GM12878 (cell line): Measurements from ENCODE around the gene TMEM63C. TPM values are rescaled to one million over a fixed set of nuclear protein-coding genes. Genes with fewer than 3 reads are reported as not detected.

Experiments used
- ATAC-seq: fragments of 200-7000 bp; cut with Tn5 transposase; 3 replicates; pipeline ENCODE4 v1.9.1; 2020; ENCODE audit warnings: mild to moderate bottlenecking, moderate library complexity
- BruUV-seq: library from RNA; stranded (reverse); fragments of 400-500 nt; replicated peaks from 2 replicates; lab custom pipeline; 2021; lab: Mats Ljungman, UMichigan
- CTCF ChIA-PET: fragments of 300-600 bp; sonication (Branson Sonifier 250); formaldehyde crosslinking; extraction: SDS; loops from one replicate; lab custom pipeline; 2021; ENCODE audit warnings: inconsistent platforms; lab: Yijun Ruan, JAX
- POLR2A ChIA-PET: fragments of 350-600 bp; formaldehyde crosslinking; extraction: SDS; loops from one replicate; lab custom pipeline; 2021; ENCODE audit warnings: inconsistent platforms; lab: Charles Lee
- RAD21 ChIA-PET: fragments of 300-600 bp; sonication (Branson Sonifier 250); formaldehyde crosslinking; loops from one replicate; lab custom pipeline; 2023; ENCODE audit warnings: antibody characterized with exemption; ENCODE audit not compliant: unreplicated experiment; lab: Charles Lee
- SMC1A ChIA-PET: fragments of 300-600 bp; sonication (Branson Sonifier 250); formaldehyde crosslinking; loops from one replicate; lab custom pipeline; 2023; ENCODE audit not compliant: unreplicated experiment, uncharacterized antibody; lab: Charles Lee
- DNase-seq: peaks from one replicate; pipeline ENCODE4 v3.0.0-alpha.2; 2011; ENCODE audit warnings: low read depth, low spot score
- FAIRE-seq: peaks from 3 replicates; lab custom pipeline; 2011; peaks lifted over from hg19 to GRCh38; lab: Jason Lieb, UNC
- H2AFZ ChIP-seq: 2 replicates; pipeline ENCODE4 v1.6.0; 2011; ENCODE audit warnings: low read depth, low read length, control low read depth; ENCODE audit not compliant: control insufficient read depth
- H3K27ac ChIP-seq: 2 replicates; pipeline ENCODE4 v1.5.1; 2011; ENCODE audit warnings: control low read depth; ENCODE audit not compliant: control insufficient read depth, insufficient read depth
- H3K27me3 ChIP-seq, 2 experiments: replicated peaks in 1 of 2; 2 replicates each; pipeline versions ENCODE4 v1.6.0 to v1.6.1; 2011; ENCODE audit warnings: low read length in 1 of 2; ENCODE audit not compliant: control insufficient read depth in 2 of 2, insufficient read depth in 2 of 2
- H3K36me3 ChIP-seq, 2 experiments: 2 replicates each; pipeline ENCODE4 v1.5.1; 2011; ENCODE audit warnings: low read length in 1 of 2; ENCODE audit not compliant: control insufficient read depth in 2 of 2, insufficient read depth in 2 of 2
- H3K4me1 ChIP-seq: 2 replicates; pipeline ENCODE4 v1.6.1; 2011; ENCODE audit warnings: mild to moderate bottlenecking, low read length, moderate library complexity, mixed read lengths; ENCODE audit not compliant: control insufficient read depth, insufficient read depth
- H3K4me2 ChIP-seq: 2 replicates; pipeline ENCODE4 v1.6.0; 2011; ENCODE audit warnings: control low read depth; ENCODE audit not compliant: control insufficient read depth, insufficient read depth
- H3K4me3 ChIP-seq: fragments of 200-600 bp; sonication (generic); 2 replicates; pipeline ENCODE4 v1.5.1; 2016
- H3K79me2 ChIP-seq: 2 replicates; pipeline ENCODE4 v1.6.0; 2011; ENCODE audit warnings: low read length; ENCODE audit not compliant: control insufficient read depth, insufficient read depth
- H3K9ac ChIP-seq: 2 replicates; pipeline ENCODE4 v1.8.0; 2011; ENCODE audit warnings: low read length, control low read depth, mixed read lengths; ENCODE audit not compliant: control insufficient read depth, insufficient read depth
- H3K9me3 ChIP-seq: replicated peaks from 3 replicates; pipeline ENCODE4 v1.5.1; 2011; ENCODE audit warnings: mild to moderate bottlenecking, low read length; ENCODE audit not compliant: control insufficient read depth, insufficient read depth
- H4K20me1 ChIP-seq: 2 replicates; pipeline ENCODE4 v1.6.0; 2011; ENCODE audit not compliant: control insufficient read depth, insufficient read depth
- BHLHE40 ChIP-seq, 2 experiments: fragments of 450-650 bp in 1 of 2; IDR thresholded peaks; 2 replicates each; pipeline ENCODE4 v1.6.1; 2011 to 2017; ENCODE audit warnings: low read depth in 2 of 2, borderline replicate concordance in 1 of 2, improper control_type of control experiment in 1 of 2, low read length in 1 of 2, mild to moderate bottlenecking in 1 of 2
- CUX1 ChIP-seq: IDR thresholded peaks from 2 replicates; pipeline ENCODE4 v1.6.1; 2012; ENCODE audit warnings: improper control_type of control experiment, low read depth, low read length; ENCODE audit not compliant: insufficient replicate concordance
- MXI1 ChIP-seq: fragments of 150-350 bp; IDR thresholded peaks from 2 replicates; pipeline ENCODE4 v1.6.1; 2011; ENCODE audit warnings: low read depth, mild to moderate bottlenecking, inconsistent platforms, low read length, improper control_type of control experiment
- RAD21 ChIP-seq: IDR thresholded peaks from 2 replicates; pipeline ENCODE4 v1.6.1; 2011; ENCODE audit warnings: mild to moderate bottlenecking, low read depth, low read length, moderate library complexity; ENCODE audit not compliant: insufficient read depth
- RB1 ChIP-seq: fragments of 450-650 bp; formaldehyde crosslinking; IDR thresholded peaks from 2 replicates; pipeline ENCODE4 v1.6.1; 2017; ENCODE audit warnings: mild to moderate bottlenecking, borderline replicate concordance
- RCOR1 ChIP-seq: conservative IDR thresholded peaks from 2 replicates; pipeline ENCODE4 v1.6.1; 2012; ENCODE audit warnings: low read depth, low read length, improper control_type of control experiment
- REST ChIP-seq: IDR thresholded peaks from 2 replicates; pipeline ENCODE4 v1.6.1; 2012; ENCODE audit warnings: mild to moderate bottlenecking, low read depth, low read length
- TCF12 ChIP-seq: IDR thresholded peaks from 2 replicates; pipeline ENCODE4 v1.6.1; 2011; ENCODE audit warnings: low read depth, mild to moderate bottlenecking, low read length
- WGBS: methylation state at CpG from one replicate; pipeline ENCODE4 v1.1.6; 2016; ENCODE audit warnings: low lambda C conversion rate; ENCODE audit not compliant: insufficient replicate concordance, insufficient coverage; ENCODE audit errors: missing lambda C conversion rate; 5-methylcytosine and 5-hydroxymethylcytosine counted together
- in situ Hi-C: fragments of 300-500 bp; cut with MboI; formaldehyde crosslinking; loops from 9 replicates; pipeline ENCODE4 v1.14.3; 2018; ENCODE audit warnings: mixed read lengths
- intact Hi-C: fragments of 100-400 bp; cut with micrococcal nuclease; formaldehyde crosslinking; loops from one replicate; pipeline ENCODE4 v1.14.2; 2022; ENCODE audit not compliant: unreplicated experiment
- polyA plus RNA-seq, 11 experiments: library from polyadenylated mRNA; depleted of rRNA in 4 of 11; unstranded in 6 of 11; stranded (reverse) in 5 of 11; fragments of >200 nt; fragmentation: Nextera tagmentation in 4 of 11; fragmentation: Illumina TruSeq in 1 of 11; extraction: Ambion mirVana in 4 of 11; extraction: Trizol in 1 of 11; gene quantifications; 1 replicate in 1 of 11; 2 replicates in 10 of 11; pipeline versions ENCODE4 v1.2.1 to v1.2.3, GENCODE V29; 2011 to 2016; ENCODE audit warnings: inconsistent platforms in 2 of 11, missing spikeins in 2 of 11, low read depth in 1 of 11
- total RNA-seq, 4 experiments: library from RNA; depleted of rRNA in 3 of 4; stranded (reverse); fragments of >200 nt in 3 of 4; fragmentation: Illumina TruSeq in 1 of 4; extraction: Trizol in 1 of 4; gene quantifications; 2 replicates each; pipeline versions ENCODE4 v1.2.1 to v1.2.3, GENCODE V29; 2013 to 2021

Gene TMEM63C
- total and polyA plus RNA-seq, 10 of the 15 experiments (the other 5 are each of a cell fraction or from before 2014, with no cell fraction given), result 0.06 to 1.3 (median 0.39) TPM; not detected in 4

- H3K9me3 ChIP-seq, result no peaks in the 10 kb centered on the region
- ATAC-seq (peak; percentile 92), FAIRE-seq (peak; percentile 23), DNase-seq (no peak)
- 44% methylated on average over 22 of the region's 22 CpGs for WGBS
- H3K4me2 ChIP-seq, result no peak overlapping the region
- ChIA-PET SMC1A (interaction anchor here (1.1 to 2.4 kb wide), 4 partner anchors 10 to 63 kb away, joined by 3 to 5 read pairs (median 4); no protein-coding TSS in a partner anchor), CTCF (interaction anchor here (0.8 to 4.0 kb wide), 8 partner anchors 10 to 261 kb away, joined by 3 to 30 read pairs (median 8); no protein-coding TSS in a partner anchor), RAD21 (interaction anchor here (0.9 to 1.5 kb wide), 3 partner anchors 35 to 261 kb away, joined by 4 to 6 read pairs (median 4); partner anchors contain the start of gene CIPC), POLR2A (no interaction called here)
- no peaks in the 10 kb centered on the region for H3K36me3 ChIP-seq
- H3K27me3 ChIP-seq, result peaks cover 11 to 13% of the 10 kb centered on the region in 2 experiments
- peak; percentile 98 for TF ChIP-seq REST
- TF ChIP-seq RB1, result no peak
- 0 out of 2 replicates have a peak, but pooled peaks have one; percentile 8 for TF ChIP-seq TCF12
- 0 out of 2 replicates have a peak, but pooled peaks have one; percentile 36 for TF ChIP-seq MXI1
- 0 out of 2 replicates have a peak, but pooled peaks have one; percentile 46 for TF ChIP-seq RCOR1
- no peak for TF ChIP-seq CUX1
- TF ChIP-seq BHLHE40 (IDR thresholded peaks at IDR 0.05; ENCODE audit: borderline replicate concordance in 1 of 2, low read depth in 2 of 2, low read length in 1 of 2), result peak; percentile 65 to 81; a peak in 3 of 4 replicates
- TF ChIP-seq RAD21, result no peak
- intact Hi-C loops (no loop called here), in situ Hi-C loops (no loop called here)
- no TSS peak for BruUV-seq
- no peak overlapping the region for H3K4me3 ChIP-seq
- H3K9ac ChIP-seq, result no peak overlapping the region
- no peaks in the 10 kb centered on the region for H3K4me1 ChIP-seq
- H3K79me2 ChIP-seq, result no peaks in the 10 kb centered on the region
- H2AFZ ChIP-seq, result no peak overlapping the region
- H4K20me1 ChIP-seq, result no peaks in the 10 kb centered on the region
- H3K27ac ChIP-seq, result no peak overlapping the region
Observed at GRCh38 chr14:77133720-77134338, 47.8 kb upstream of the TMEM63C start.
